Stimulated activated CD4-positive, alpha-beta T cell treated with anti-CD3 and anti-CD28 coated beads, Interleukin-15, amount 100 ng/mL, for 24 hours (primary cell): ENCODE measurements around the gene CTSD.
A peak's percentile ranks its signal among the peaks of the same experiment; 100 is the strongest.

ENCODE experiments used
- DNase-seq: peaks from one replicate; pipeline ENCODE4 v3.0.0-alpha.2; 2020

Gene CTSD

DNA sequence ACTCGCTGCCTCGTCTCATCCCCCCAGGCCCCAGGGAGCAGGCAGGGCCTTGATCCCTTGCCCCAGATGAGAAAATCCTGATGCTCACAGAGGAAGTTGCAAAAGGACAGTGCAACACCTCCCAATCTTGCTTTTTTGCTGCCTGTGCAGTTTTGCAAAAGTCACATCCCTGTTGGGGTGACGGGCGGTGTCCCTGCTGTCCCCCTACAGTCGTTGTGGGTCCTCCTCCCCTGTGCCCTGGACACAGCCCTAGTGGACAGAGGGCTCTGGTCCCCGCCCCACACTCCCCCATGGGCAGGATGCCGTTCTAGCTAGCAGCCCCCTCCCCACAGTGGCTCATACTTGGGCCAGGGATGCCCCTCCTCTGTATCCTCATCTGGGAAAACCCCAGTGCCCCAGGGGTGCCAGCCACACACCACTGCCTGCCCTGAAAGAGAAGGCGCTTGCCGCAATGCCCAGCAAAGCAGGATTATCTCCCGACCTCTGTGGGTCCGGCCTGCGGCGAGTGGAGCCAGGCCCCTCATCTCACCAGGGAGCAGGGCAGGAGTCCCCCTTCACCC, 18.4 kb upstream of the CTSD start:
- no peak for DNase-seq

DNA sequence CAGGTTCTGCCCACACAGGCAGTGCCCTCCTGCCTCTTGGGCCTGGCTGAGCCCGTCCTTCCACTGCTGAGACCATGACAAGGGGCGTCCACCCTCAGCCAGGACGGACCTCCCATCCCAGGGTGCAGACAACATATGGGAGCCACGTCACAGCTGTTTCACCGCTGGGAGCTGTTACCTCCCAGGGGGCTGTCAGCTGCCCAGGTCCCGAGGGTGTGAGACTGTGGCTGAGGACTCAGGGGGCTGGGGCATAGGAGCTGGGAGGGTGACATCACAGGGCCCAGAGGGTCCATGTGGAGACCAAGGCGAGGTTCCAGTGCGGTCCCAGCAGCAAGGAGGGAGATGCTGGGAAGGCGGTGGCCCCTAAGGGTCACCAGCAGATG, 17.9 kb upstream of the CTSD start:
- no peak for DNase-seq

DNA sequence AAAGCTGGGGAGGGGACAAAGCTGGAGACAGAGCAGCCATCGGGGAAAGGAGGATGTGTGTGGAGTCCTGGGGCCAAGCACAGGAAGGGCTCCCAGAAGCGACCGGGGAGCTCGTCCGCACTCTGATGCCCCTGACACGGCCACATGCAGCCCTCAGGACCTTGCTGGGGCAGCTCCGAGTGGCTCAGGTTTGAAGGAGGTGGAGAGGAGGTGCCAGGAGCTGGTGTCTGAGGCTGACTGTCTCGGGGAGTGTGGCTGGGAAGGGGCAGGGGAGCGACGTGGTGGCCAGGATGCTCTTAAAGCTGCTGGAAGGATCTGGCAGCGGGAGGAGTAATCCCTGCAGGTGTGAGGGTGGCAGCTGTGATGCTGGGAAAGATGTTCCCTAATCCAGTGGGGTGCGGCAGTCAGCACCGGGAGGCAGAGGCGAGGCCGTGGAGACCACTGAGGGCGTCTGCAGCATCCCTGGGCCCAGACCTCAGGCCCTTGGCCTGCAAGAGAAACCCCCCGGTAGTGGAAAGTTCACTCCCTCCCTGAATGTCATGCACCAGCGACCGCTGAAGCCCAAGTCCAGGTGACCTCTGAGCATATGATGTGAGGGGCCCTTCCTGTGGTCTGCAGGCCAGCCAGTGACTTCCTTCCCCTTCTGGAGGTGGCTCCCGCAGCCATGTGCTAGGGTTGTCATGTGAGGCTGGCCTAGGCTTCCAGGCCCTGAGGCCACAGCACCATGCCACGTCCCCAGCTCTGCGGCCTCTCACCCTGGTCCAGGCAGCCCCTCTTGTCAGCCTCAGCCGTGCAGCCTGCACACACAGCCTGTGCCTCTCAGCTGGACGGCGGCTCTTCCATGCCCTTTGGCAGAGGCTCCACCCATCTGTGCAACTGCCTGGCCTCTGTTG, 17.2 kb upstream of the CTSD start:
- DNase-seq = no peak

DNA sequence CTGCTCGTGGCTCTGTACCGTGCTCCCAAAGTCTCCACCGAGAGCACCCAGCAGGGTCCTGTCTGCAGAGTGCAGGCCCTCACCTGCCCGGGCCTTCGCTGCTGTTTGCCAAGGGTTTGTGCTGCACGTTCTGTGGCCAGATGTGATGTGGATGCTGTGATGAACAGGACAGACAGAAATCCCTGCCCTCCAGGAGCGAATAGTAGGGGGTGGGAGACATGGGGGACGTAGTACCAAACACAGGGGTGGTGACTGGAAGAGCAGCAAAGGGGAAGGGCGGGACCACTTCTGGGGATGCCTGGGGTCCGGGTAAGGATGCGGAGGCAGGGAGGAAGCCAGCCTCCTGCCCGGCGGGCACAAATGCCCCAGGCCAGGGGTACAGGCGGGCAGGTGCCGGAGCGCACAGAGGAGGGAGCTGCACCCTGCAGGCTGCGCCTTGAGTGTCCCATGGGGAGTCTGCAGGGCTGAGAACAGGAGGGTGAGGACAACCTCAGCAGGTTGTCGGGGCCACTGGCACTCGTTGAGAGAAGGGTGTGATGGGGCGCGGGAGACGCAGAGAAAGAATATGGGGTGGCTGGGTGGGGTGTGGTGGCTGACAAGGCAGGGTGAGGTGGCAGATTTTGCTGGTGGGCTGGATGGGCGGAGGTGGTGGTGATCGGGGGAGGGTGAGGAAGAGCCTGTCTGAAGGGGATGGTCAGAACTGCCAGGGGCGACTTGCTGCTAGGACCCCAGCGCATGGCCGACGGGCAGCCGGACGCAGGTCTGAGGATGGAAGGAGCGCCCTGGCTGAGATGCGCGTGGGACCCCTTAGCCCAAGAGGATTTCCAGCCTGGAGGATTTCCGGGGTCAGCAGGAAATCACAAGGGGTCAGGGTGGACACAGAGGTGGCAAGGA, 16.3 kb upstream of the CTSD start:
- no peak for DNase-seq

DNA sequence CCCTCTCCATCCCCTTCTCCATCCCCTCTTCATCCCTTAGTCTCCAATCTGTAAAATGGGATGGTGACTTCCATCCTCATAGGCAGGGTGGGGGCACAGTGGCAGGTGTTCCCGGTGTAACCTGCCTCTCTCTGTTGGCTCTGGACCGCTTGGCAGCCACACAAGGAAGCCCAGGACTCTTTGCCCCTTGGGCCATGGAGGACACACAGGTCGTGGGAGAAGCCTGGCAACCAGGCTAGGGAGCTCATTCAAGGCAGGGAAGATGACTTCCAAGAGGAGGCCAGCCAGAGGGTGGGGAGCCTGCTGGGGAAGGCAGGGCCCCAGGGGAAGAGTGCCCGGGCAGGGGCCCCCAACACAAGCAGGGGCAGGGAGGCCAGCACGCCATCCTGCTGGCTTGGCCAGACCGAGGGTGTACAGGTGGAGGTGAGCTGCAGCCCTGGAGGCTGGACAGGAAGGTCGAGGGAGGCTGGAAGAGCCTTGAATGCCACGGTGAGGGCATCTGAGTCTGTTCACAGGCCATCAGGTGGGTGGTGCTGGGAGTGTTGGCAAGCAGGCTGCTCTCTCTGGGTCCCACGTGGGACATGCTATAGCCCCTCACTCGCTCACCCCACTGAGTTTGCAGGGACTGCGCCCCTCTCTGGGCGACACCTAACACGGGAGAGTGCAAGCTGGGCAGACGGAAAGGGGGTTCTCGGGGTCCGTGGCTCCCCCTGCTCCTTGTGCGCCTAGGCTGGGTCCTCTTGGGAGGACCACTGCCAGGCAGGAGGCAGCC, 15.5 kb upstream of the CTSD start:
- no peak for DNase-seq

DNA sequence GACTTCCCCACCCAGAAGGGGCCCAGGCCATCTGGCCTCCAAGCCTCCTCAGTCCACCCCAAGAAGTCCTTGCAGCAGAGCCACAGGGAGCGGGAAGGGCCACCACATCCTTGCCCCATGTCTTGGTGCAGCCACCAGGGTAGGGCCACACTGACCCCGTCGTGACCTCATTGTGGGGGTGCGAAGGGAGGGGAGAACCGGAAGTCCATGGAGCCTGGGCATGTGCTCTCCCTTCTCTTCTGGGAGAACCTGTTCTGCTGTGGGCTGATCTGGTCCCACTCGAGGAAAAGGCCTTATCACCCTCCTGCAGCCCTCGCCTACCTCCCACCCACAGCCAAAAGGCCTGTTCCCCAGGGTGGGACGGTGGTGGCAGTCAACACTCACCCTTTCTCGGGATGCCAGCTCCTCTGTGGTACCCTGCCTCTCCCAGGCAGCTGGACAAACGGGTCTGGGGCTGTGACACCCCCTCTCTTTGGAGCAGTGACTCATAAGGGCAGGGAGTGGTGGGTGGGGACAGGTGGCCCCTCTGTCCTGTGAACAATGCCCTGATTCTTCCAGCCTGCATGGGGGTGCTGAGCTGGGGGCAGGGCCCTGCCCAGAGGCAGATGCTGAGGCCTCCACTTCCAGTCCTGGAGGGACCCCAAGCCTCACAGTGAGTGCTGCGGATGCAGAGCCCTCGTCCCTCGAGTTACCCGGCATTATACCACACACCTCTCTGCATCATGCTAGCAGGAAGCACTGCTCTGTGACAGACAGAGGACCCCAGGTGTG, 14.6 kb upstream of the CTSD start:
- DNase-seq = no peak

DNA sequence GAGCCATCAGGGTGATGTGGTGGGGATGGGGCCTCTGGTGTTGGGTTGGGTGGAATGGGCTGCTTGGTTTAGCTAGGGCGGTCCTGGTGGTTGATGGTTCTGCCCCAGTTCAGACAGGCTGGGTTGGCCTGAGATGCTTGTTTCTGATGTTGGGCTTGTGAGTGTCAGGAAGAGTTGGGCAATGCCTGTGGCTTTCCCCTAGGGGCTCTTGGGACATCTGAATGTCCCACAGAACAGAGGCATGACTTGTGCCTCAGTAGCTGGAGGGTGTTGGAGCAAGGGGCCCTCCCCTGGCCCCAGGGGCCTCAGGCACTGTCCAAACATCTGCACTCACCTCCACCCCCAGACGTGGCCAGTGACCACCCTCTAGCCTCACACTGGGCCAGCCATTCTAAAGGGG, 14.0 kb upstream of the CTSD start:
- DNase-seq = no peak

DNA sequence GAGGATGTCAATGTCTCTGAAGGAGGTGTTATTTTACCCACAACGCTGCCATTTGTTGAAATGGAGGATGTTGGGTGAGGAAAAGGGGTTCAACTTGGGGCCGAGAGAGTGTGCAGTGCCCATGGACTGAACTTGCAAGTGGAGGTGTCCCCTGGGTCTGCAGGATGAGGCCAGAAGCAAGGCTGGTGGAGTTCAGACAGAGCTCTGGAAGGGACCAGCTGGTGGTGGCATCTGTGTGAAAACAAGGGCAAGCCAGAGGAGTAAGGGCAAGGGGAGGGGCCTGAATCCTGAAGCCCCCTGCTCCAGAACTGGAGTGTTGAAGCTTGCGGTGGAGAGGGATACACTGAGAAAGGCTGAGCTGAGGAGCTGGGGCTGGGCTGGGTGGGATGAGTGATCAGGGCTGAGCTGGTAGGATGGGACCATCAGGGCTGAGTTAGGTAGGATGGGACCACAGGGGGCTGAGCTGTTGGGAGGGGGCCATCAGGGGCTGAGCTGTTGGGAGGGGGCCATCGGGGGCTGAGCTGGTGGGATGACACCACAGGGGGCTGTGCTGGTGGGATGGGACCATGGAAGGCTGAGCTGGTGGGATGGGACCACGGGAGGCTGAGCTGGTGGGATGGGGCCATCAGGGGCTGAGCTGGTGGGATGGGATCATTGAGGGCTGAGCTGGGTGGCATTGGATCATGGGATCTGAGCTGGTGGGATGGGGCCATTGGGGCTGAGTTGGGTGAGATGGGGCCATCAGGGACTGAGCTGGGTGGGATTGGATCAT, 13.4 kb upstream of the CTSD start:
- no peak for DNase-seq

DNA sequence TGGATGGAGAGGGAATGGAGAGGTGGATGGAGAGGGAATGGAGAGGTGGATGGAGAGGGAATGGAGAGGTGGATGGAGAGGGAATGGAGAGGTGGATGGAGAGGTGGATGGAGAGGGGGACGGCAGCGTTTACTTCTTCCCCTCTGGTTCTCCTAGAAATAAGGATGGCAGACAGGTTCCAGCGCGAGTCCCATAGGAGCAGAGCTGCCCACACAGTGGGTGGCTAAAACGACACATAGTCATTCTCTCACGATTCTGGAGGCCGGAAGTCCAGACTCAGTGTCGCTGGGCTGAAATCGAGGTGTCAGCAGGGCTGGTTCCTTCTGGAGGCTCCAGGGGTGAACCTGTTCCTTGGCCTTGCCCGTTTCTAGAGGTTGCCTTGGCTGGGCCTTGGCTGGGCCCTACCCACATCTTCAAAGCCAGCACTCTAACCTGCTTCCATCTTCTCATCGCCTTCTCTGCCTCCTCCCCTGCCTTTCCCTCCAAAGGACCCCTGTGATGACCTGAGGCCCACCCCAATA, 12.7 kb upstream of the CTSD start:
- DNase-seq = no peak

DNA sequence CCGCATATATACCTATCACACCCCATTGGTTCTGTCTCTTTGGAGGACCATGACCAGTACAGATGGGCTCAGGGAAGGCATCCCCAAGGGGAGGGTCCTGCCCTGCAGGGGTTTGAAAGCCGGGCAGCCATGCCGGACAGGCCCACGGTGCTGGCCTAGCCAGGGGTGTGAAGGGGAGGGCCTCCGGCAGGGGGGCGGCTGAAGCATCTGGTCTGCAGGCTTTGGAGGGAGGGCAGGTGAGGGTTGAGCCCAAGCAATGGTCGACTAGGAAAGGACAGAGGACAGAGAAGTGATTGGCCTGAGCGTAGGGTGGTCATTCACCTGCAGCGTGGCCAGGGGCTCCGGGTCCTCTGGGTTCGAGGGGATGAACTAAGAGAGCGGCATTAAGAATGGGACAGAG, 11.2 kb upstream of the CTSD start:
- no peak for DNase-seq

DNA sequence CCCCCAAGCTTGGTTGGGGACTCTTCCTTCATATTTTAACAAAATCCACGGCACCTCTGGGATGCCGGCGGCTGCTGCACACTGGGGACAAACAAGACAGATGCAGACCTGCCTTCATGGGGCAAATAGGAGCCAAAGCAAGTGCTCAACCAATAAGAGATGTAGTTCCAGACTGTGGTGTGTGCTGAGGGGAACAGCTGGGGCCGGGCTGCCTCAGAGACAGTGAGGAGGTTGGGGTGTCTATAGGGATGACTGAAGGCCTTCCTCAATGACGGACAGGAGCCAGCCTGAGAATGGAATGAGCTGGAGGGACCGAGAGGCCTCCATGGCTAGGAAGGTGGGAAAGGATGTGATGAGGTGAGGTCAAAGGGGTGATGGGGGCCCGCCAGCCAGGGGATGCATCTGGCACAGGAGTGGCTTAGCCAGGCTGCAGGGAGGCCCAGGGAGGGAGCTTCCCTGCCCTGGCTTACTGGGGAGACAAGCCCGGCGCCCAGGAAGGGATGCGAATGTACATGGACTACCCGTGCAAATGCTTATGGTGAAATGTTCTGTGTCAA, 10.3 kb upstream of the CTSD start:
- no peak for DNase-seq

DNA sequence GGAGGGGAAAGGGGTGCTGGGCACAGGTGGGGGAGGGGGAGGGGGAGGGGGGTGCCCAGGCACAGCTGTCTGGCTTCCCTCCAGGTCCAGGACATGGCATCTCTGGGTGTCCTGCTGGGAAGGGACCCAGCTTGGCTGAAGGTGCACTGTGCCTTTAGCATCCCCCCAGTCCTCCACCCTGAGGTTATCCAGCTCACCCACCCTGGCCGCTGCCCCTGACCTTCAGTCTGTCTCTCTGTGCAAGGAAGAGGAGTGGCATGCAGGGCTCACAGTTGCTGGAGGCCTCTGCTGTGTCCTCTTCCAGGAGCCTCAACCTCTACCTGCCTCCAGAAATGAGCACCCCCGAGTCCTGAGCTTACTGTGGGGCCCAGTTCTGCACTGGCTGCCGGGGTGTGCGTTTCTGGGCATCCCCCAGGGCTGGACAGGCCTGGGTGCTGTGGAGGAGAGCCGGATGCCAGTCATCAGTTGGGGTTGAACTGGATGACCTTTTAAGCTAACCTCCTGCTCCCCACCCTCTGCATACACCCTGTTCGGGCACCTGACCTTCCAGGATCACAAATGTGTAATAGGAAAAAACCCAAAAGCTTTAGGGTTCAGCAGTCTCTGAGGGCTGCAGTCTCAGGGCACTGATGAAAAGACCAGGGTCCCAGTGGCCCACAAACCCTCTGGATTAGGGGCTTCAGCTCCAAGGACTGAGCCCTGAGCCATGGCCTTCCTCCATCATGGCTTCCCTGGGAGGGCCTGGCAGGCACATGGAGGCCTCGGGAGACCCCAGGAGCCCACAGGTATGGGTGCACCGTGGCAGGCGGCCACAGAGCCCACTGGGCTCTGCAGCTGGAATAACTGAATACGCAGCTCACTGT, 9.6 kb upstream of the CTSD start:
- no peak for DNase-seq

DNA sequence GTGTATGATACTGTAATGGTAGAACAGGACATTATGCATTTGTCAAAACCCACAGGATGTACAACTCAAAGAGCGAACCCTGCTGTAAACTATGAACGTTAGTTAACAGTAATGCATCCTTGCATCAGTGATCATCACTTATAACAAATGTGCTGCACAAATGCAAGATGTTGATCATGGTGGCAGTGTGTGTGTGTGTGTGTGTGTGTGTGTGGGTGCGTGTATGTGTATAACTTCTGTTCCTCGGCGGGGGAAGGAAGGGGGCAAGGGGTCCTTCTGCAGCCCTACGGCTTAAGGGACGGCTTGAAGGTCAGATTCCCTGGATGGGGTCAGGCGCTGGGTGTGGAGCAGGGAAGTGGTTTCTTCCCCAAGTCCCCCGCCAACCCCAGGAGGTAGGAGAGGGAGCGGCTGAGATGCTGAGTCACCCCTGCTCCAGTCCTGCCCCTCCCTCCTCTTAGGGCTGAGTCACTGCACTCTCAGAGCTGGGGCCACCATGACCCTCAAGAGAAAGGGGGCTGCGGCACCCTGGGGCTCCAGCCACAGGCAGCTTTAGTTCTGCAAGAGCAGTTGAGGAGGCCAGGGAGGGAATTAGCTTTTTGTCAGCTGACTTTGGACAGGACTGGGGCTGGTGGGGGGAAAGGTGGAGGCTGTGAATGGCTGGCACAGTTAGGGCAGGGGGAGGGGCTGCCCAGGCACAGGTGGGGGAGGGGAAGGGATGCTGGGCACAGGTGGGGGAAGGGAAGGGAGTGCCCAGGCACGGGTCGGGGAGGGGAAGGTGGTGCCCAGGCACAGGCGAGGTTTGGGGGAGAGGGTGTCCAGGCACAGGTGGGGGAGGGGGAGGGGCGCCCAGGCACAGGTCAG, 8.8 kb upstream of the CTSD start:
- peak; percentile 69 for DNase-seq

DNA sequence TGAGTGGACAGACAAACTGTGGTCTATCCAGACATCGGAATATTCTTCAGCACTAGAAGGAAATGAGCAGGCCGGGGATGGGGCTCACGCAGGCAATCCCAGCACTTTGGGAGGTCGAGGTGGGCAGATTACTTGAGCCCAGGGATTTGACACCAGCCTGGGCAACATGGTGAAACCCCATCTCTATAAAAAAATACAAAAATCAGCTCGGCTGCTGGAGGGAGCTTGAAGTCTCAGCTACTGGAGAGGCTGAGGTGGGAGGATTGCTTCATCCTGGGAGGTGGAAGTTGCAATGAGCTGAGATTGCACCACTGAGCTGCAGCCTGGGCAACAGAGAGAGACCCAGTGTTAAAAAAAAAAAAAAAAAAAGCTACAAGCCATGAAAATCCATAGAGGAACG, 8.0 kb upstream of the CTSD start:
- DNase-seq = no peak

DNA sequence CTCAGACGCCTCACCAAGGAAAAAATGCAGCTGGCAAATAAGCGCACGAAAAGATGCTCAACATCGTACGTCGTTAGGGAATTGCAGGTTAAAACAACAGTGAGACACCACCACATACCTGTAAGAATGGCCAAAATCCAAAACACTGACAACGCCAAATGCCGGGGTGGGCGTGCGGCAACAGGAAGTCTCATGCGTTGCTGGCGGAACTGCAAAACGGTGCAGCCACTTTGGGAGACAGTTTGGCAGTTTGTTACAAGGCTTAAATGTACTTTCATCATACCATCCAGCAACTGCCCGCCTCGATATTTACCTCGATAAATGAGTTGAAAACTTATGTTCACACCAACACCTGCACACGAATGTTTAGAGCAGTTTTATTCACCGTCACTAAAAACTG, 7.5 kb upstream of the CTSD start:
- no peak for DNase-seq

DNA sequence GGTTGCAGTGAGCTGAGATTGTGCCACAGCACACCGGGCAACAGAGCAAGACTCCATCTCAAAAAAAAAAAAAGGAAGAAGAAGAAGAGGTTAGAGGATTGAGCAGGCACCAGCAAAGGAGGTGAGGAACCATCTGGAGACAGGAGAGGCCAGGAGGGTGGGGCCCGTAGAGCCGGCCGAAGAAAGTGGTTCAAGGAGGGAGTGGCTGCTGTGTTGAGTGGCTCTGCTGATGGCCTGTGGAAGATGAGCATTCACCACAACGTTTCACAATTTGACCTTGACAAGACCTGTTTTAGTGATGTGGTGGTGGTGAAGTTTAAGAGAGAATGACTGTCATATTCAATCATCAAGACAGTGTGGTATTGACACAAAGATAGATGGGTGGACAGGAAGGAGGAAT, 6.8 kb upstream of the CTSD start:
- peak; percentile 0 for DNase-seq

DNA sequence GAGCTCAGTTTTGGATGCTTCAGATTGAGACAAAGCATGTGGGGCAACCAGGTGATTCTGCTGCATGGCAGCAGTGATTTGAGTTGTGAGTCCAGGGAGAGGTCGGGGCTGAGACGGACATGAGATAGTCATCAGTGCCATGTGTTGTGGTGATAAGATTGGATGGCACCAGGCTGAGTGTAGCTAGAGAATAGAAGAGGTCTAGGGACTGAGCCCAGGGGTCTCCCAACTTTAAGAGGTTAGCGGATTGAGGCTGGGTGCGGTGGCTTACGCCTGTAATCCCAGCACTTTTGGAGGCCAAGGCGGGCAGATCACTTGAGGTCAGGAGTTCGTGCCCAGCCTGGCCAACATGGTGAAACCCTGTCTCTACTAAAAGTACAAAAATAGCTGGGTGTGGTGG, 6.3 kb upstream of the CTSD start:
- no peak for DNase-seq

DNA sequence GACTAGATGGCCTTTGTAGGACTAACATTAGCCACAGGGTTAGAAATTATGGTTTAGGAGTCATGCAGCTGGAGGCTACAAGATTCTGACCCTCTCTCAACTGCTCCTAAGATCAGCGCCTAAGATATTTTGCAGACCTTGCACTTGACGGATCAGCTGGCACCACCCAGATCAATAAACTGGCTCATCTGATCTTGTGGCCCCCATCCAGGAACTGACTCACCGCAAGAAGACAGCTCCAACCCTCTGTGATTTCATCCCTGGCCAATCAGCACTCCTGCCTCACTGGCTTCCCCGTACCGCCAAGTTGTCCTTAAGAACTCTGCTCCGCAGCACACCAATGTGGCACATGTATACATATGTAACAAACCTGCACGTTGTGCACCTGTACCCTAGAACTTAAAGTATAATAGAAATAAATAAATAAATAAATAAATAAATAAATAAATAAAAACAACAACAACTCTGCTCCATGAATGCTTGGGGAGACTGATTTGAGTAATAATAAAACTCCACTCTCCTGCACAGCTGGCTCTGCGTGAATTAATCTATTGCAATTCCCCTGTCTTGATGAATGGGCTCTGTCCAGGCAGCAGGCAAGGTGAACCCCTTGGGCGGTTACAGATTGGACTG, 5.7 kb upstream of the CTSD start:
- peak; percentile 1 for DNase-seq
